Measurements from ENCODE around the gene BICDL2. TPM values are rescaled to one million over a fixed set of nuclear protein-coding genes. Genes with fewer than 3 reads are reported as not detected.
A peak's percentile ranks its signal among the peaks of the same experiment; 100 is the strongest.

BICDL2 gene
- polyA plus RNA-seq, 4 donors: 0.07 to 7.7 (median 2.6) TPM

DNA sequence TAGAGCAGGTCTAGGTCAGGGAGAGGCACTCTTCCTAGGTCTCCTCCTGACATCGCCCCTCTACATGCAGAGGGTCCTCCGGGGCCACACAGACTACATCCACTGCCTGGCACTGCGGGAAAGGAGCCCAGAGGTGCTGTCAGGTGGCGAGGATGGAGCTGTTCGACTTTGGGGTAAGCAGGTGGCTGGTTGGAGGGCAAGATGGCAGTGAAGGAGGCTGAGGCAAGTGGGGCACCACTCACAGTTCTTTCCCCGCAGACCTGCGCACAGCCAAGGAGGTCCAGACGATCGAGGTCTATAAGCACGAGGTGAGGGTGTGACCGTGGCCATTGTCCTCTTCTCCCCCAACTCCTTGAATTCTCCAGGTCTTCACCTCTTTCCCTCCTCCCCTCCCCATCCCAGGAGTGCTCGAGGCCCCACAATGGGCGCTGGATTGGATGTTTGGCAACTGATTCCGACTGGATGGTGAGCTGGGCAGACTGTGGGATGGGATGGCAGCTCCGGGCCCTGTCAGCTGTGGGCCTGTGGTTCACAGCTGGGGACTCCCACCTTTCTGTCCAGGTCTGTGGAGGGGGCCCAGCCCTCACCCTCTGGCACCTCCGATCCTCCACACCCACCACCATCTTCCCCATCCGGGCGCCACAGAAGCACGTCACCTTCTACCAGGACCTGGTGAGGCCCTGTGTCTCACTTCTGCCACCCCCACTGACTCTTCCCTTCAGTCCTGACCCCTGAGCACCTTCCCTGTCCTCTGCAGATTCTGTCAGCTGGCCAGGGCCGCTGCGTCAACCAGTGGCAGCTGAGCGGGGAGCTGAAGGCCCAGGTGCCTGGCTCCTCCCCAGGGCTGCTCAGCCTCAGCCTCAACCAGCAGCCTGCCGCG, 9.9 kb downstream of the BICDL2 start:
- DNase-seq (ENCODE audit: low read depth in 4 of 4, low spot score in 3 of 4): no peak

DNA sequence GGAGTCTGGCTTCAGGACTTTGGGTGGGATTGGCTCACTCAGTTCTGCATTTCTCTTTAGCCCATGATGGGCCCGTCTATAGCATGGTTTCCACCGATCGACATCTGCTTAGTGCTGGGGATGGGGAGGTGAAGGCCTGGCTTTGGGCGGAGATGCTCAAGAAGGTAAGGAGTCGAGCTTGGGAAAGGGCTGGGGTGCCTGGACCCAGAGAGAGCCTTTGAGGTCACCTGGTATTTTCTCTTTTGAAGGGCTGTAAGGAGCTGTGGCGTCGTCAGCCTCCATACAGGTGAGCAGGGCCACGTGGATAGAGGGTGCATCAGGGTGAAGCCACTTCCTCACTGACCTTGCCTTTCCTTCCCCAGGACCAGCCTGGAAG, 10.8 kb downstream of the BICDL2 start:
- DNase-seq (ENCODE audit: low read depth in 4 of 4, low spot score in 3 of 4): no peak

DNA sequence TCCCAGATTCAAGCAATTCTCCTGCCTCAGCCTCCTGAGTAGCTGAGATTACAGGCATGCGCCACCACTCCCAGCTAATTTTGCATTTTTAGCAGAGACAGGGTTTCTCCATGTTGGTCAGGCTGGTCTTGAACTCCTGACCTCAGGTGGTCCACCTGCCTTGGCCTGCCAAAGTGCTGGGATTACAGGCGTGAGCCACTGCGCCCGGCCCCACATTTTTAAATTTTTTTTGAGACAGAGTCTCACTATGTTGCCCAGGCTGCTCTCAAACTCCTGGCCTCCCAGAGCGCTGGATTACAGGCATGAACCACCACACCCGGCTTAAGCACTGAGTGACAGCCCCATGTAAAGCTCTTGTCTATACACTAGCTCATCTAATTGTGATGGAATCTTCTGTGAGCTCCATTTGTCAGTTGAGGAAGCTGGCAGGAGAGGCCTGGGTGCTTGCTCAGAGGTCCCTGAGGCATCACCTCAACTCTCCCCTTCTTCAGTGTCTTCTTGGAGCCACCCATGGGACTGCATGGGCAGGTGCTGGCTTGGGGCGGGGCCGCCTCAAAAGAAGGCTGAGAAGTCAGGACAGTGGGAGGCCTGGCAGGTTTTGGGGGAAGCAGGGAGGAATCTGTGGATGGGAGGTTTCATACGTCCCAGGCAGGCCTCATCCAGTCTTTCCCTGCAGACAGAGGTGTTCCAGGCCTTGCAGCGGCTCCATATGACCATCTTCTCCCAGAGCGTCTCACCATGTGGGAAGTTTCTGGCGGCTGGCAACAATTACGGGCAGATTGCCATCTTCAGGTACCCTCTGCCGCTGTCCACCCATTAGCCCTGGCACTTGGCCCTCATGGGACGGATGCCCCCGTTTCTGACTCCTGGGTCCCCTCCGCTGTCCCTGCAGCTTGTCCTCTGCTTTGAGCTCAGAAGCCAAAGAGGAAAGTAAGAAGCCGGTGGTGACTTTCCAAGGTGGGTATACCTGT, 11.4 kb downstream of the BICDL2 start:
- DNase-seq (ENCODE audit: low read depth in 4 of 4, low spot score in 3 of 4): no peak

- DNase-seq (ENCODE audit: low read depth in 4 of 4, low spot score in 3 of 4): peak; percentile 90 to 95 (median 94)
These were observed 12.9 kb downstream of the BICDL2 start, which contains the start of the genes HCFC1R1 and THOC6 for GRCh38 chr16:3023669-3024478. Gene HCFC1R1, minus strand, starts transcription at chr16:3023942. Its CDS starts 1 bp downstream, at chr16:3023941. Gene THOC6, plus strand, starts transcription at chr16:3024035. Its CDS starts 292 bp downstream, at chr16:3024327.

DNA sequence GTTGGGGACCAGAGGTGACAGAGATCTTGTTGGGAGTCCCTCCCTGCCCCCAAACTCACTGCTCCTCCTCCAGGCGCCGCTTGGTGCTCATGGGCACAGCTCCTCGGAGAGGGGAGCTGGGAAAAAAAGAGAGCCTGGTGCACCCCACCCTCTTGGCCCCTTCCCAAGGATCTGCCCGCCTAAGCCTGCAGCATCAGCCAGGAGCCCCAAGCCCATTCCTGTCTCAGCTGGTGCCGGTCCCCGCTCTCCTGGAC, 13.4 kb downstream of the BICDL2 start:
- DNase-seq (ENCODE audit: low read depth in 4 of 4, low spot score in 3 of 4): no peak

- DNase-seq (ENCODE audit: low read depth in 4 of 4, low spot score in 3 of 4): no peak
These were observed 13.9 kb downstream of the BICDL2 start for GRCh38 chr16:3022684-3023414.

DNA sequence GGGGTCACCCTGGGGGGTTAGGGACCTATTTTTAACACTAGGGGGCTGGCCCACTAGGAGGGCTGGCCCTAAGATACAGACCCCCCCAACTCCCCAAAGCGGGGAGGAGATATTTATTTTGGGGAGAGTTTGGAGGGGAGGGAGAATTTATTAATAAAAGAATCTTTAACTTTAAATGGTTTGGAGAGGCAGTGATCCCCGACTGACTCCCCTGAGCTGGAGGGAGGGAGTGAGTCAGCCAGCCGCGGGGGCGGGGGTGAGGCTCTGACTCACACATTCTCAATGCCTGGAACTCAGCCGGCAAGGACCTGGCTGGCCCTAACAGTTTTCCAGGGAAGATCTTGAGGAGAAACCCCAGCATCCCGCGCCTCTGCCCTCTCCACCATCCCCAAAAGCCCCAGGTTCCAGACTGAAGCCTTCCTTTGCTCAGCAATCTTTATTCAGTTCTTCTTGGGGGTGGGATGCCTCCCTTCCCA, 14.5 kb downstream of the BICDL2 start:
- peak in 1 of 4 donors; percentile 64 for DNase-seq (ENCODE audit: low read depth in 4 of 4, low spot score in 3 of 4)

DNA sequence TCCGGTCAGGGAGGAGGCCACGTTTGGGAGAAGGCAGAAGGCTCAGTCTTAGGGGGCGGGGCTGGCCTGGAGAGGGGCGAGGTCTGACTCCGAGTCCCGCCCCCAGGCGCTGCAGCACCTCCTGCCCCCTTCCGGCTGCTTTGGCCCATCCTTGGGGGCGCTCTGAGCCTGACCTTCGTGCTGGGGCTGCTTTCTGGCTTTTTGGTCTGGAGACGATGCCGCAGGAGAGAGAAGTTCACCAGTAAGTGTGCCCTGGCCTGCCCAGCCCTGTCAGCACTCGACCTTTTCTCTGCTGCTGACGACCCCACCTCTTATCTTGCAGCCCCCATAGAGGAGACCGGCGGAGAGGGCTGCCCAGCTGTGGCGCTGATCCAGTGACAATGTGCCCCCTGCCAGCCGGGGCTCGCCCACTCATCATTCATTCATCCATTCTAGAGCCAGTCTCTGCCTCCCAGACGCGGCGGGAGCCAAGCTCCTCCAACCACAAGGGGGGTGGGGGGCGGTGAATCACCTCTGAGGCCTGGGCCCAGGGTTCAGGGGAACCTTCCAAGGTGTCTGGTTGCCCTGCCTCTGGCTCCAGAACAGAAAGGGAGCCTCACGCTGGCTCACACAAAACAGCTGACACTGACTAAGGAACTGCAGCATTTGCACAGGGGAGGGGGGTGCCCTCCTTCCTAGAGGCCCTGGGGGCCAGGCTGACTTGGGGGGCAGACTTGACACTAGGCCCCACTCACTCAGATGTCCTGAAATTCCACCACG, 15.1 kb downstream of the BICDL2 start:
- DNase-seq (ENCODE audit: low read depth in 4 of 4, low spot score in 3 of 4): no peak

GRCh38 chr16:3020604-3021448, 15.9 kb downstream of the BICDL2 start:
- no peak for DNase-seq (ENCODE audit: low read depth in 4 of 4, low spot score in 3 of 4)

GRCh38 chr16:3020247-3020603, 16.5 kb downstream of the BICDL2 start, which contains the start of gene TNFRSF12A:
Gene TNFRSF12A, plus strand, starts transcription at chr16:3020368. Its CDS starts 30 bp downstream, at chr16:3020398.
- no peak for DNase-seq (ENCODE audit: low read depth in 4 of 4, low spot score in 3 of 4)

DNA sequence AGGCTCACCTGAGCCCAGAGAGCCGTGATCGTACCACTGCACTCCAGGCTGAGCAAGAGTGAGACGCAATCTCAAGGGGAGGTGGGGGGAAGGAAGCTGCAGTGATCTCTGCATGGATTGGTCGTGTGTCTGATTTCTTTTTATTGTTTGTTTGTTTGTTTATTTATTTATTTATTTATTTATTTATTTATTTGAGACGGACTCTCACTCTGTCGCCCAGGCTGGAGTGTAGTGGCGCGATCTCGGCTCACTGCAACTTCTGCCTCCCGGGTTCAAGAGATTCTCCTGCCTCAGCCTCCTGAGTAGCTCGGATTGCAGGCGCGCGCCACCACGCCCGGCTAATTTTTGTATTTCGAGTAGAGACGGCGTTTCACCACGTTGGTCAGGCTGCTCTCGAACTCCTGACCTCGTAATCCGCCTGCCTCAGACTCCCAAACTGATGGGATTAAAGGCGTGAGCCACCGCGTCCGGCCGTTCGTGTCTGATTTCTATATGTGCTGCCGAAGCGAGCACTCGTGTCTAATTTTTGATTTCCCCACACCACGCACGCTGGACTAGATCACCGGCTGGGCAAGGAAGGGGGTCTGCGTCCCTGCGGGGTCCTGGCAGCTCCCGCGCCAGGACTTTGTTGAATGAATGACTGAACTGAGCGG, 17.0 kb downstream of the BICDL2 start:
- DNase-seq (ENCODE audit: low read depth in 4 of 4, low spot score in 3 of 4): no peak

- no peak for DNase-seq (ENCODE audit: low read depth in 4 of 4, low spot score in 3 of 4)
These were observed 18.8 kb downstream of the BICDL2 start, which contains the start of gene CLDN6 for GRCh38 chr16:3017794-3018506. Gene CLDN6, minus strand, starts transcription at chr16:3018183. Its CDS starts 2,162 bp downstream, at chr16:3016021.

GRCh38 chr16:3017344-3017743, 19.4 kb downstream of the BICDL2 start:
- no peak for DNase-seq (ENCODE audit: low read depth in 4 of 4, low spot score in 3 of 4)

GRCh38 chr16:3015865-3016521, 20.8 kb downstream of the BICDL2 start:
- no peak for DNase-seq (ENCODE audit: low read depth in 4 of 4, low spot score in 3 of 4)

- DNase-seq (ENCODE audit: low read depth in 4 of 4, low spot score in 3 of 4): no peak
These were observed 21.8 kb downstream of the BICDL2 start for GRCh38 chr16:3014971-3015370.

DNA sequence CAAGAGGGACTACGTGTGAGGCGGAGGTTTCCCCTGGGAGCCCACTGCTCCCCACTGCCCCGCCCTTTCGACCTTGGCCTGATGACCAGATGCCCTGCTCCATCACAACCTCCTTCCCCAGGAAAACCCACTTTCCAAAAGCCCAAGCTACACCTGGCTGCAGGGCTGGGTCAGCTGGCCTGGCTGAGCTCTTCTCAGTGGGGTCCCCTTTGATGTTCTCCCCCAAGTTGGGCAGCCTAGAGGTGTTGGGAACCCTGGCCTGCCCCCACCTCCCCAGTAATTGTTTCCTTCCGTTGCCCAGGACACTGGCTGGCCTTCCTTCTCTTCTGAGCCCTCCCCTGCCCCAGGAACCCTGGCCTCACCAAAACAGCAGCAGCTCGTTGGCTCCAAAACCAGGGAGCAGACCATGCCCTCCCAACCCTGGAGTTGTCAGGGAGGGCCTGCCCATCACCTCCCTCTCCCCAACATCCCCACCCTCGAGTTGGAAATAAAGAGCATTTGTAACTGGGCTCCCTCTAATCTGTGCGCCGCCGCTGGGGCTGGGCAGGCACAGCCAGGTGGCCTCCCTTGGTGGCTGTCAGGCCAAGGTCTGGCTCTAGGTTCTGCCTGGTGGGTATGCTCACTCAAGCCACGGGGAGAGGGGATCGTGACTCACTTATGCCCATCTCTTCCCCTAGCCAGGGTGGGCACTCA, 22.6 kb downstream of the BICDL2 start:
- no peak for DNase-seq (ENCODE audit: low read depth in 4 of 4, low spot score in 3 of 4)

Data from left renal pelvis (tissue), 4 donors.